ENCODE results near the gene ZNRF1.

ZNRF1 gene

GRCh38 chr16:75116081-75116910 is 117.5 kb downstream of the ZNRF1 start, which contains the start of gene LDHD (continued):
- TF ChIP-seq, protein P1, sequence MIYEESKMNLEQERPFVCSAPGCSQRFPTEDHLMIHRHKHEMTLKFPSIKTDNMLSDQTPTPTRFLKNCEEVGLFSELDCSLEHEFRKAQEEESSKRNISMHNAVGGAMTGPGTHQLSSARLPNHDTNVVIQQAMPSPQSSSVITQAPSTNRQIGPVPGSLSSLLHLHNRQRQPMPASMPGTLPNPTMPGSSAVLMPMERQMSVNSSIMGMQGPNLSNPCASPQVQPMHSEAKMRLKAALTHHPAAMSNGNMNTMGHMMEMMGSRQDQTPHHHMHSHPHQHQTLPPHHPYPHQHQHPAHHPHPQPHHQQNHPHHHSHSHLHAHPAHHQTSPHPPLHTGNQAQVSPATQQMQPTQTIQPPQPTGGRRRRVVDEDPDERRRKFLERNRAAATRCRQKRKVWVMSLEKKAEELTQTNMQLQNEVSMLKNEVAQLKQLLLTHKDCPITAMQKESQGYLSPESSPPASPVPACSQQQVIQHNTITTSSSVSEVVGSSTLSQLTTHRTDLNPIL (CRISPR knock-in tag; IDR thresholded peaks at IDR 0.05; ENCODE audit: low read depth): no peak
- no peak for TF ChIP-seq ARNTL (CRISPR knock-in tag; IDR thresholded peaks at IDR 0.05; ENCODE audit: borderline replicate concordance, low read depth)
- TF ChIP-seq, protein P2, sequence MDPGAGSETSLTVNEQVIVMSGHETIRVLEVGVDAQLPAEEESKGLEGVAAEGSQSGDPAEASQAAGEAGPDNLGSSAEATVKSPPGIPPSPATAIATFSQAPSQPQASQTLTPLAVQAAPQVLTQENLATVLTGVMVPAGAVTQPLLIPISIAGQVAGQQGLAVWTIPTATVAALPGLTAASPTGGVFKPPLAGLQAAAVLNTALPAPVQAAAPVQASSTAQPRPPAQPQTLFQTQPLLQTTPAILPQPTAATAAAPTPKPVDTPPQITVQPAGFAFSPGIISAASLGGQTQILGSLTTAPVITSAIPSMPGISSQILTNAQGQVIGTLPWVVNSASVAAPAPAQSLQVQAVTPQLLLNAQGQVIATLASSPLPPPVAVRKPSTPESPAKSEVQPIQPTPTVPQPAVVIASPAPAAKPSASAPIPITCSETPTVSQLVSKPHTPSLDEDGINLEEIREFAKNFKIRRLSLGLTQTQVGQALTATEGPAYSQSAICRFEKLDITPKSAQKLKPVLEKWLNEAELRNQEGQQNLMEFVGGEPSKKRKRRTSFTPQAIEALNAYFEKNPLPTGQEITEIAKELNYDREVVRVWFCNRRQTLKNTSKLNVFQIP (CRISPR knock-in tag; IDR thresholded peaks at IDR 0.05; ENCODE audit: borderline replicate concordance, low read depth): no peak

DNA sequence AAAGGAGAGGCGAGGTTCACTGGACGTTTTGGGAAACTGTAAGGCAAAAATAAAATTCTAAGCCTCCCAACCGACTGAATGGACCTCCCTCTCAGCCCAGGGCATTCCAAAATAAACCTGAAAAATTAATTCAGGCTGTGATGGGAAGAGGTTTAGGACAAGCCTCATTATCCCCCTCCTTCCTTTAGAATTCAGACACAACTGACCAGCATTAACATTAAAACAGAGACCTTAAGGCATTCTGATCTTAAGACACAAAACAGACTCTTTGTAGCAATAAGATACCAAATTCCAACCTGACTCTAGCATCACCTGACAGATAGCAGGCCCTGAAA is 118.1 kb downstream of the ZNRF1 start:
- no peak for TF ChIP-seq GLIS3 (CRISPR knock-in tag; IDR thresholded peaks at IDR 0.05)
- TF ChIP-seq ZFP3 (CRISPR knock-in tag; IDR thresholded peaks at IDR 0.05): no peak
- no peak for TF ChIP-seq SNAI2 (CRISPR knock-in tag; IDR thresholded peaks at IDR 0.05)
- no peak for TF ChIP-seq ARNTL (CRISPR knock-in tag; IDR thresholded peaks at IDR 0.05; ENCODE audit: borderline replicate concordance, low read depth)
- no peak for TF ChIP-seq BACH2 (CRISPR knock-in tag; IDR thresholded peaks at IDR 0.05; ENCODE audit: borderline replicate concordance)
- TF ChIP-seq, protein P3, sequence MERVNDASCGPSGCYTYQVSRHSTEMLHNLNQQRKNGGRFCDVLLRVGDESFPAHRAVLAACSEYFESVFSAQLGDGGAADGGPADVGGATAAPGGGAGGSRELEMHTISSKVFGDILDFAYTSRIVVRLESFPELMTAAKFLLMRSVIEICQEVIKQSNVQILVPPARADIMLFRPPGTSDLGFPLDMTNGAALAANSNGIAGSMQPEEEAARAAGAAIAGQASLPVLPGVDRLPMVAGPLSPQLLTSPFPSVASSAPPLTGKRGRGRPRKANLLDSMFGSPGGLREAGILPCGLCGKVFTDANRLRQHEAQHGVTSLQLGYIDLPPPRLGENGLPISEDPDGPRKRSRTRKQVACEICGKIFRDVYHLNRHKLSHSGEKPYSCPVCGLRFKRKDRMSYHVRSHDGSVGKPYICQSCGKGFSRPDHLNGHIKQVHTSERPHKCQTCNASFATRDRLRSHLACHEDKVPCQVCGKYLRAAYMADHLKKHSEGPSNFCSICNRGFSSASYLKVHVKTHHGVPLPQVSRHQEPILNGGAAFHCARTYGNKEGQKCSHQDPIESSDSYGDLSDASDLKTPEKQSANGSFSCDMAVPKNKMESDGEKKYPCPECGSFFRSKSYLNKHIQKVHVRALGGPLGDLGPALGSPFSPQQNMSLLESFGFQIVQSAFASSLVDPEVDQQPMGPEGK (CRISPR knock-in tag; IDR thresholded peaks at IDR 0.05; ENCODE audit: borderline replicate concordance): no peak
- no peak for TF ChIP-seq PPARA (CRISPR knock-in tag; IDR thresholded peaks at IDR 0.05; ENCODE audit: borderline replicate concordance)
- no peak for ATAC-seq

DNA sequence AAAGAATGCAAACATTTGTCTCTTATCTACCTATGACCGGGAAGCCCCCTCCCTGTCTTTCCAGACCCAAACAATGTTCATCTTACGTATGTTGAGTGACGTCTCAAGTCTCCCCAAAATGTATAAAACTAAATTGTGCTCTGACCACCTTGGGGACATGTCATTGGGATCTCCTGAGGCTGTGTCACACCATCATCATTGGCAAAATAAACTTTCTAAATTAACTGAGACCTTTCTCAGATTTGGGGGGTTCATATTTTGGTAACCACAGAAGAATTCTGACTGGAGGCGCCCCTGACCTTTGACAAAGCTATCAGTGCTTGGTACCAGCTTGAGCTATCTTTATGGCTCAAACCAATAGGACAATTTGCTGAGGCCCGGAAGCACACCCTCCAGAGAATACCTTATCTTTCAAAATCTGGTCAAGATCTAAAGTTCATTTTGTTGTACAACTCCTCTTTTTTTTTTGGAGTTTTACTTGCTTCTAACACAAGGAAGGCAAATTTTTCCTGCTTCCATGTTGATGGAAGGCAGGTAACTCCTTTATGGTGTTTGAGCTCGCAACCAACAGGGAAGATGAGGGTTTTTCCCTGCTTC is 120.2 kb downstream of the ZNRF1 start:
- TF ChIP-seq CSDC2 (CRISPR knock-in tag; IDR thresholded peaks at IDR 0.05): no peak
- TF ChIP-seq RARB (CRISPR knock-in tag; IDR thresholded peaks at IDR 0.05): no peak
- TF ChIP-seq, protein P1 (CRISPR knock-in tag; IDR thresholded peaks at IDR 0.05; ENCODE audit: low read depth): no peak
- no peak for TF ChIP-seq ZNF8 (CRISPR knock-in tag; IDR thresholded peaks at IDR 0.05)
- no peak for ATAC-seq

DNA sequence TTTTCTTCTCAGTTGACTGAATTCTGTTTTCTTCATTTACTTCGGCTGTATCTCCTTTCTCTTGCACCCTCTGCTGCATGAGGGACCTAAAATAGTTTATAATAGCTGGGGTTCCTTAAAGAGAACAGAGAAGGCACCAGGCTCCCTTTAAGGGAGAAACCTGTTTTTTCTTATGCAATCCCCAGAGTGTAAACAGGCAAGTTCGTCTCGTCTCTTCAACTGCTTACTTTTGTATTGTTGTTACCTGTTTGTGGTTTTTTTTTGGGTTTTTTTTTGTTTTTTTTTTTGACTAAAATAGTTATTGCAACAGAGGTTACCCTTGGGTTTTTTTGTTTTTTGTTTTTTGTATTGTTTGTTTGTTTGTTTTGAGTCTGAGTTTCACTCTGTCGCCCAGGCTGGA is 121.4 kb downstream of the ZNRF1 start:
- TF ChIP-seq BACH2 (CRISPR knock-in tag; IDR thresholded peaks at IDR 0.05; ENCODE audit: borderline replicate concordance): no peak
- TF ChIP-seq CSRNP3 (CRISPR knock-in tag; IDR thresholded peaks at IDR 0.05): no peak
- TF ChIP-seq TOX (CRISPR knock-in tag; IDR thresholded peaks at IDR 0.05; ENCODE audit: borderline replicate concordance): no peak
- no peak for TF ChIP-seq TSHZ2 (CRISPR knock-in tag; IDR thresholded peaks at IDR 0.05)
- no peak for TF ChIP-seq GLIS3 (CRISPR knock-in tag; IDR thresholded peaks at IDR 0.05)
- no peak for TF ChIP-seq SNAI2 (CRISPR knock-in tag; IDR thresholded peaks at IDR 0.05)
- no peak for TF ChIP-seq ARNTL (CRISPR knock-in tag; IDR thresholded peaks at IDR 0.05; ENCODE audit: borderline replicate concordance, low read depth)
- ATAC-seq: no peak

Data from SK-N-SH treated with all-trans-retinoic acid at 6 μM for 48 hours (cell line).